Nephron progenitor cell (in vitro differentiated cells): ENCODE results near the gene PRELID2.
"Not testable (repeated sequence)": the region's sequence is repeated elsewhere in the genome, so short reads cannot be mapped to it uniquely, and the experiment has no call there.

Source experiments
- DNase-seq: peaks from one replicate; pipeline ENCODE4 v3.0.0; 2021
- H3K27ac Mint-ChIP-seq: 2 replicates; pipeline ENCODE4 v1.8.0; 2021; ENCODE audit warnings: mild to moderate bottlenecking, moderate library complexity, mixed read lengths
- H3K27me3 Mint-ChIP-seq: 2 replicates; pipeline ENCODE4 v1.8.0; 2021; ENCODE audit warnings: mild to moderate bottlenecking, low read depth, mixed read lengths; ENCODE audit not compliant: poor library complexity
- H3K36me3 Mint-ChIP-seq: 2 replicates; pipeline ENCODE4 v1.8.0; 2021; ENCODE audit warnings: low read depth, mixed read lengths
- H3K4me1 Mint-ChIP-seq: 2 replicates; pipeline ENCODE4 v1.8.0; 2021; ENCODE audit warnings: mixed read lengths
- H3K4me3 Mint-ChIP-seq: 2 replicates; pipeline ENCODE4 v1.8.0; 2021; ENCODE audit warnings: mild to moderate bottlenecking, moderate library complexity, mixed read lengths
- H3K9me3 Mint-ChIP-seq: 2 replicates; pipeline ENCODE4 v1.8.0; 2021; ENCODE audit warnings: mild to moderate bottlenecking, moderate library complexity, mixed read lengths
- TF ChIP-seq, protein P1 (sequence below): fragments of 200-600 bp; sonication (generic); IDR thresholded peaks from 2 replicates; pipeline ENCODE4 v1.5.0; 2021; ENCODE audit warnings: antibody characterized with exemption

Gene PRELID2

DNA sequence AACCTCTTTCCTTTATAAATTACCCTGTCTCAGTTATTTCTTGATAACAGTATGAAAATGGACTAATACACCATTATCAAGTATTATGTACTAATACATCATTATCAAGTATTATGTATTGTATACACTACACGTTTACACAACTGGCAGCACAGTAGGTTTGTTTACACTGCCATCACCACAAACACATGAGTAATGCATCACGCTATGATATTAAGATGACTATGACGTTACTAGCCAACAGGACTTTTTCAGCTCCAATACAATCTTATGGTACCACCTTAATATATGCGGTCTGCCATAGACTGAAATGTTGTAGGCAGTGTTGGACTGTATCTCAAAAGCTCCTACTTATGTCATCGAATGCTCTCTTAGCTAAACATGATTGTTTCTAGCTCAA lies 28.2 kb downstream of the PRELID2 start:
- H3K4me3 Mint-ChIP-seq: no peak overlapping the region
- TF ChIP-seq, protein P1, sequence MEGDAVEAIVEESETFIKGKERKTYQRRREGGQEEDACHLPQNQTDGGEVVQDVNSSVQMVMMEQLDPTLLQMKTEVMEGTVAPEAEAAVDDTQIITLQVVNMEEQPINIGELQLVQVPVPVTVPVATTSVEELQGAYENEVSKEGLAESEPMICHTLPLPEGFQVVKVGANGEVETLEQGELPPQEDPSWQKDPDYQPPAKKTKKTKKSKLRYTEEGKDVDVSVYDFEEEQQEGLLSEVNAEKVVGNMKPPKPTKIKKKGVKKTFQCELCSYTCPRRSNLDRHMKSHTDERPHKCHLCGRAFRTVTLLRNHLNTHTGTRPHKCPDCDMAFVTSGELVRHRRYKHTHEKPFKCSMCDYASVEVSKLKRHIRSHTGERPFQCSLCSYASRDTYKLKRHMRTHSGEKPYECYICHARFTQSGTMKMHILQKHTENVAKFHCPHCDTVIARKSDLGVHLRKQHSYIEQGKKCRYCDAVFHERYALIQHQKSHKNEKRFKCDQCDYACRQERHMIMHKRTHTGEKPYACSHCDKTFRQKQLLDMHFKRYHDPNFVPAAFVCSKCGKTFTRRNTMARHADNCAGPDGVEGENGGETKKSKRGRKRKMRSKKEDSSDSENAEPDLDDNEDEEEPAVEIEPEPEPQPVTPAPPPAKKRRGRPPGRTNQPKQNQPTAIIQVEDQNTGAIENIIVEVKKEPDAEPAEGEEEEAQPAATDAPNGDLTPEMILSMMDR: no peak
- peaks cover 25% of the 10 kb centered on the region for H3K36me3 Mint-ChIP-seq
- no peaks in the 10 kb centered on the region for H3K27me3 Mint-ChIP-seq
- DNase-seq: no peak
- no peaks in the 10 kb centered on the region for H3K9me3 Mint-ChIP-seq
- H3K27ac Mint-ChIP-seq: no peak overlapping the region
- peaks cover 4% of the 10 kb centered on the region for H3K4me1 Mint-ChIP-seq

DNA sequence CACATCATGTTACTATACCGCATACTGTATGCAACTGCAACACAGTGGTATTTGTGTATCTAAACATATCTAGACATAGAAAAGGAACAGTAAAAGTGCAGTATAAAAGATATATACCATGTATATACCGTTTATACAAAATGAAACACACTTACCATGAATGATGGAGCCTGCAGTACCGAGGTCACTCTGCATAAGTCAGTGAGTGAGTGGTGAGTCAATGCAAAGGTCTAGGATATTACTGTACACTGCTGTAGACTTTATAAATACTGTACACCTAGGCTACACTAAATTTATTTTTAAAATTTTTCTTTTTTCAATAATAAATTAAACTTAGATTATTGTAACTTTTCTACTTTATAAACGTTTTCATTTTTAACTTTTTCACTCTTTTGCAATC lies 29.3 kb downstream of the PRELID2 start:
- no peak overlapping the region for H3K27ac Mint-ChIP-seq
- TF ChIP-seq, protein P1: no peak
- no peaks in the 10 kb centered on the region for H3K9me3 Mint-ChIP-seq
- H3K4me3 Mint-ChIP-seq: no peak overlapping the region
- peaks cover 4% of the 10 kb centered on the region for H3K4me1 Mint-ChIP-seq
- no peaks in the 10 kb centered on the region for H3K27me3 Mint-ChIP-seq
- peaks cover 15% of the 10 kb centered on the region for H3K36me3 Mint-ChIP-seq
- DNase-seq: no peak

DNA sequence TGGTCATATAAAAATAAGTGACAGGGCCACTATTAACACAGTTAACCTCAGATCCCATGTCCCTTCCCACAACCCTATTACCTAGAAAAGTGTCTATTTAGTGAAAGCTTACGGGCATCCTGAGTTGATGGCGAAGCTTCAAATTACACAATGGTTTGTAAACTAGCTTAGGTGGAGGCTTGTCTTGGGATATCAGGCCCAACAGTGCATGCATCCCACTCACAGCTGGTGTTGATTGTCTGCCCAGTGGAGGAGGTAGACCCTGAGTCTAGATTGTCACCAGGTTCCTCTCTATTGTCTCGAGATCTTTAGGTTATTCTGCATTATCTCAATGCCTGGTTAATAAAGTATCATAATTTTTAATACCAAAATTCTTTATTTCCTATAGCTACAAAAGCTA lies 30.4 kb downstream of the PRELID2 start:
- H3K9me3 Mint-ChIP-seq: no peaks in the 10 kb centered on the region
- no peak overlapping the region for H3K4me3 Mint-ChIP-seq
- no peaks in the 10 kb centered on the region for H3K27me3 Mint-ChIP-seq
- no peak for DNase-seq
- peaks cover 10% of the 10 kb centered on the region for H3K36me3 Mint-ChIP-seq
- peaks cover 4% of the 10 kb centered on the region for H3K4me1 Mint-ChIP-seq
- no peak overlapping the region for H3K27ac Mint-ChIP-seq
- TF ChIP-seq, protein P1: no peak

DNA sequence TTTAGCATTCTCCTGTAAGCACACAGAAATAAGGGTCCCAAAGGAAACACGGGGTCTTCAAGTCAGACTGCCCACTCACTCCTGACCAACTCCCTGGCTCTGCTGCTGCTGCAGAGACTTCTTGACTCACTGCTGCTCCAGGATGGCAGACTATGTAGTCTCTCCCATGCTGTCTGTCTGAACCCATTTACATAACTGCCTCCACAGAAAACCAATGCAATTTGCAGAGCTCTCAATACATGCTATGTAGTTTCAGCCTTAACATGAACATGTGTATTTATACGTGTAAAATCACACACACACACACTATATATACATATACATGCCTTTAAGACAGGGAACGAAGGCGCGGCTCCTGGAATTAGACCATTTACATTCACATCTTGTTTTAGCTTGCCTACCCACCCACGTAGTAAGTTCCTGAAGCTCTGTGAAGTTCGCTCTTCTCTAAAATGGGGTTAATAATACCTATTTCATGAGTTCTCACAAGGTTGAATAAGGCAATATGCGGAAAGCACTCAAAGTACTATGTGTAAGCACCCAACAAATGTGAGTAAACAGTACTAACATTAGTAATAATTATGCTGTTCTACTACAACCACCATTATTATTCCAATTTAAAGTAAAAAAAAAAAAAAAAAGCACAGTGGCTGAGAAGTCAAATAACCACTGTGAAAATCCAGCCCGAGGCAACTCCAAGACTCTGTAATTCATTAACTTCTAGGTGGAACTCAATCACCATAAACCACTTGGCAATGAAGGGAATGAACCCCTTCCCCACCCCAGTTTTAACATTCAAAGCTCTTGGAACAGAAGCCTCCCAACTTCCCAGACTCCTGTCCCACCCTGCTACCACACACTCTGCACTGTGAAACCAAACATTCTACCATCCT lies 31.8 kb downstream of the PRELID2 start:
- Mint-ChIP-seq H3K36me3 (peaks cover 17% of the 10 kb centered on the region), H3K4me1 (peaks cover 4% of the 10 kb centered on the region), H3K9me3 (no peaks in the 10 kb centered on the region), H3K4me3 (no peak overlapping the region), H3K27me3 (no peaks in the 10 kb centered on the region), H3K27ac (peak overlapping the region; percentile 43)
- no peak for DNase-seq
- TF ChIP-seq, protein P1: no peak

DNA sequence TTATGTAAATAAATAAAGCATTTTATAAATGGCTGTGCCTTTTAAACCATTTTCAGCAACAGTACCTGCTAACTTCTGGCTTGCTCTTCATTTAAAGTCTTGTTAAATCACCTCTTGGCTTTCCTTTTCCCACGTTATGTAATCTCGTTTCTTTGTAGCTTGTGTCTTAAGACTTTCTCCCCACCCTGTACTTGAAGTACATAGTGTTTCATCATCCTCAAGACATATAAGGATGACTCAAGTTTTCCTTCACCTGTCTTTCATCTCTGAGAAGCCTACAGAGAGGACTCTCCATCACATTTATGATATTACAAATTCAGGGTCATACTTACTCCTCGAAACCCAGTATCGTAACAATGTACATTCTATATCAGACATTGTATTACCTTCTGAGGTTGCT lies 33.9 kb downstream of the PRELID2 start:
- H3K27me3 Mint-ChIP-seq: no peaks in the 10 kb centered on the region
- no peak for DNase-seq
- peaks cover 4% of the 10 kb centered on the region for H3K4me1 Mint-ChIP-seq
- TF ChIP-seq, protein P1: no peak
- H3K36me3 Mint-ChIP-seq: peaks cover 30% of the 10 kb centered on the region
- no peak overlapping the region for H3K4me3 Mint-ChIP-seq
- peaks cover 5% of the 10 kb centered on the region for H3K9me3 Mint-ChIP-seq
- no peak overlapping the region for H3K27ac Mint-ChIP-seq

DNA sequence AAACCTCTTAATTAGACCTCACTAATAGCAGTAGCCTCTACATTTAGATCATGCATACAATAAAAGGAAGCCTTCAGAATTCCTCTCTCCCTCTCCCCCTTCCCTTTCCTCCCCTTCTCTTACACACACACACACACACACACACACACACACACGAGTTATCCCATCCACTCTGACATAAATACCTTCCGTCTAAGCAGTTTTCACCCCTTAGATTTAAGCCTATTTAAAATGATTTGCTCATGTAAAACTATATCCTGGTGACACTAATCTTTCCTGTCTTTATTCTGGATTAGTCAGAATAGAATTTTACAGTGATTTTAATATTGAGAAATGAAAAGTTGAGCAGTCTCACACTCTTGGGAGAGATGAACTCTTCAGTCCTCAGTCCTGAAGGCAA lies 35.0 kb downstream of the PRELID2 start:
- DNase-seq: no peak
- no peaks in the 10 kb centered on the region for H3K27me3 Mint-ChIP-seq
- TF ChIP-seq, protein P1: no peak
- peaks cover 5% of the 10 kb centered on the region for H3K9me3 Mint-ChIP-seq
- H3K36me3 Mint-ChIP-seq: peaks cover 26% of the 10 kb centered on the region
- H3K4me1 Mint-ChIP-seq: peaks cover 4% of the 10 kb centered on the region
- peak overlapping the region; percentile 15 for H3K27ac Mint-ChIP-seq
- H3K4me3 Mint-ChIP-seq: no peak overlapping the region

DNA sequence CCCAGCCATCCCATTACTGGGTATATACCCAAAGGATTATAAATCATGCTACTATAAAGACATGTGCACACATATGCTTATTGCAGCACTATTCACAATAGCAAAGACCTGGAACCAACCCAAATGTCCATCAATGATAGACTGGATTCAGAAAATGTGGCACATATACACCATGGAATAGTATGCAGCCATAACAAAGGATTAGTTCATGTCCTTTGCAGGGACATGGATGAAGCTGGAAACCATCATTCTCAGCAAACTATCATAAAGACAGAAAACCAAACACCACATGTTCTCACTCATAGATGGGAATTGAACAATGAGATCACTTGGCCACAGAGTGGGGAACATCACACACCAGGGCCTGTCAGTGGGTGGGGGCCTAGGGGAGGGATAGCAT lies 36.6 kb downstream of the PRELID2 start:
- peaks cover 25% of the 10 kb centered on the region for H3K36me3 Mint-ChIP-seq
- not testable (repeated sequence) for H3K9me3 Mint-ChIP-seq, H3K4me1 Mint-ChIP-seq, H3K4me3 Mint-ChIP-seq, DNase-seq, H3K27me3 Mint-ChIP-seq, H3K27ac Mint-ChIP-seq
